ENCODE measurements around the gene HES7. TPM values are rescaled to one million over a fixed set of nuclear protein-coding genes. Genes with fewer than 3 reads are reported as not detected.

The HES7 gene
- total and polyA plus RNA-seq, 4 donors, result not detected

- H3K27ac ChIP-seq (ENCODE audit: low read depth in 1 of 2, low read length in 2 of 2), result no peak overlapping the region
- H3K9ac ChIP-seq (ENCODE audit: low read depth in 1 of 2, low read length in 2 of 2), result no peak overlapping the region
- TF ChIP-seq RXRA (IDR thresholded peaks at IDR 0.05) (no peak), TAF1 (conservative IDR thresholded peaks at IDR 0.05) (no peak), HNF4A (conservative IDR thresholded peaks at IDR 0.05) (no peak), ZBTB33 (IDR thresholded peaks at IDR 0.05) (no peak), SP1 (IDR thresholded peaks at IDR 0.05) (no peak), EGR1 (IDR thresholded peaks at IDR 0.05; ENCODE audit: low read depth in 2 of 2) (no peak), NR2F2 (IDR thresholded peaks at IDR 0.05) (no peak), FOXA1 (IDR thresholded peaks at IDR 0.05) (no peak), GABPA (IDR thresholded peaks at IDR 0.05 in 1 of 2, conservative IDR thresholded peaks at IDR 0.05 in 1 of 2) (no peak), MAX (IDR thresholded peaks at IDR 0.05) (no peak), JUND (IDR thresholded peaks at IDR 0.05) (no peak), FOXA2 (IDR thresholded peaks at IDR 0.05) (no peak)
- H3K9me3 ChIP-seq (ENCODE audit: control insufficient read depth in 4 of 4, low read length in 3 of 4), result no peaks in the 10 kb centered on the region
- no peaks in the 10 kb centered on the region for H3K36me3 ChIP-seq (ENCODE audit: control insufficient read depth in 4 of 4, insufficient read depth in 3 of 4, low read depth in 1 of 4, low read length in 3 of 4)
- H3K4me1 ChIP-seq (ENCODE audit: control insufficient read depth in 4 of 4, insufficient read depth in 4 of 4, low read length in 3 of 4), result no peaks in the 10 kb centered on the region
- H3K4me3 ChIP-seq (ENCODE audit: low read depth in 1 of 3, low read length in 3 of 3), result no peak overlapping the region
- 46% methylated on average over 9 of the region's 9 CpGs for WGBS
- DNase-seq (ENCODE audit: low spot score), result no peak
- peaks cover 0 to 14% (median 4%) of the 10 kb centered on the region in 4 donors for H3K27me3 ChIP-seq (ENCODE audit: control insufficient read depth in 4 of 4, insufficient read depth in 4 of 4, low read length in 3 of 4)
Observed at GRCh38 chr17:8091033-8091687, 32.7 kb downstream of the HES7 start.

- Histone ChIP-seq H3K27ac (ENCODE audit: low read depth in 1 of 2, low read length in 2 of 2) (no peak overlapping the region), H3K4me3 (ENCODE audit: low read depth in 1 of 3, low read length in 3 of 3) (no peak overlapping the region), H3K9me3 (ENCODE audit: control insufficient read depth in 4 of 4, low read length in 3 of 4) (no peaks in the 10 kb centered on the region), H3K36me3 (ENCODE audit: control insufficient read depth in 4 of 4, insufficient read depth in 3 of 4, low read depth in 1 of 4, low read length in 3 of 4) (no peaks in the 10 kb centered on the region), H3K27me3 (ENCODE audit: control insufficient read depth in 4 of 4, insufficient read depth in 4 of 4, low read length in 3 of 4) (peaks cover 0 to 14% (median 4%) of the 10 kb centered on the region in 4 donors), H3K4me1 (ENCODE audit: control insufficient read depth in 4 of 4, insufficient read depth in 4 of 4, low read length in 3 of 4) (no peaks in the 10 kb centered on the region), H3K9ac (ENCODE audit: low read depth in 1 of 2, low read length in 2 of 2) (no peak overlapping the region)
- DNase-seq (ENCODE audit: low spot score), result no peak
- no peak for TF ChIP-seq FOXA2 (IDR thresholded peaks at IDR 0.05)
- no peak for TF ChIP-seq ATF3 (IDR thresholded peaks at IDR 0.05)
- no peak for TF ChIP-seq ZBTB33 (IDR thresholded peaks at IDR 0.05)
- TF ChIP-seq FOXA1 (IDR thresholded peaks at IDR 0.05), result no peak
- no peak for TF ChIP-seq EGR1 (IDR thresholded peaks at IDR 0.05; ENCODE audit: low read depth in 2 of 2)
- TF ChIP-seq YY1 (IDR thresholded peaks at IDR 0.05), result no peak
- no peak for TF ChIP-seq NR2F2 (IDR thresholded peaks at IDR 0.05)
- TF ChIP-seq HNF4A (conservative IDR thresholded peaks at IDR 0.05), result no peak
- TF ChIP-seq CTCF (IDR thresholded peaks at IDR 0.05; ENCODE audit: low read depth, low read length, missing input control), result no peak
- no peak for TF ChIP-seq JUND (IDR thresholded peaks at IDR 0.05)
- no peak for TF ChIP-seq TAF1 (conservative IDR thresholded peaks at IDR 0.05)
- no peak for TF ChIP-seq MAX (IDR thresholded peaks at IDR 0.05)
- no peak for TF ChIP-seq GABPA (IDR thresholded peaks at IDR 0.05 in 1 of 2, conservative IDR thresholded peaks at IDR 0.05 in 1 of 2)
- TF ChIP-seq REST (IDR thresholded peaks at IDR 0.05), result no peak
- TF ChIP-seq SP1 (IDR thresholded peaks at IDR 0.05), result no peak
- 65% methylated on average over 6 of the region's 6 CpGs for WGBS
Observed at GRCh38 chr17:8089728-8090127, 34.2 kb downstream of the HES7 start.
